ENCODE data around the gene MORN5.

- TF ChIP-seq CTCF (conservative IDR thresholded peaks at IDR 0.05; ENCODE audit: low read length) (no peak; the same call in 1 of the 2 replicates), EZH2phosphoT487 (IDR thresholded peaks at IDR 0.05; ENCODE audit: borderline replicate concordance) (no peak)
These were observed at the start of gene MORN5, which contains the start of gene NDUFA8 for GRCh38 chr9:122159026-122159924.

Data from Loucy (cell line).